HUES48 (cell line): ENCODE results near the gene TNK2.
"Not testable (repeated sequence)": the region's sequence is repeated elsewhere in the genome, so short reads cannot be mapped to it uniquely, and the experiment has no call there.

Experiments used
- H3K27ac ChIP-seq: one replicate; pipeline ENCODE4 v1.7.0; 2013; ENCODE audit warnings: low read depth, low read length, inconsistent platforms
- H3K27me3 ChIP-seq: 2 replicates; pipeline ENCODE4 v1.6.1; 2013; ENCODE audit warnings: mild to moderate bottlenecking, low read length; ENCODE audit not compliant: control insufficient read depth, insufficient read depth
- H3K36me3 ChIP-seq: 2 replicates; pipeline ENCODE4 v1.6.1; 2013; ENCODE audit warnings: low read length; ENCODE audit not compliant: control insufficient read depth, insufficient read depth
- H3K4me1 ChIP-seq: 2 replicates; pipeline ENCODE4 v1.6.1; 2013; ENCODE audit warnings: mild to moderate bottlenecking, low read length; ENCODE audit not compliant: control insufficient read depth, insufficient read depth
- H3K4me3 ChIP-seq: 2 replicates; pipeline ENCODE4 v1.5.1; 2013; ENCODE audit warnings: mild to moderate bottlenecking, low read depth, low read length
- H3K9ac ChIP-seq: 2 replicates; pipeline ENCODE4 v1.6.1; 2013; ENCODE audit warnings: mild to moderate bottlenecking, low read depth, low read length, moderate library complexity
- H3K9me3 ChIP-seq: 2 replicates; pipeline ENCODE4 v1.6.1; 2013; ENCODE audit warnings: low read length; ENCODE audit not compliant: control insufficient read depth, insufficient read depth

Gene TNK2

GRCh38 chr3:195941265-195941815, 33.0 kb upstream of the TNK2 start:
- not testable (repeated sequence) for H3K36me3 ChIP-seq

DNA sequence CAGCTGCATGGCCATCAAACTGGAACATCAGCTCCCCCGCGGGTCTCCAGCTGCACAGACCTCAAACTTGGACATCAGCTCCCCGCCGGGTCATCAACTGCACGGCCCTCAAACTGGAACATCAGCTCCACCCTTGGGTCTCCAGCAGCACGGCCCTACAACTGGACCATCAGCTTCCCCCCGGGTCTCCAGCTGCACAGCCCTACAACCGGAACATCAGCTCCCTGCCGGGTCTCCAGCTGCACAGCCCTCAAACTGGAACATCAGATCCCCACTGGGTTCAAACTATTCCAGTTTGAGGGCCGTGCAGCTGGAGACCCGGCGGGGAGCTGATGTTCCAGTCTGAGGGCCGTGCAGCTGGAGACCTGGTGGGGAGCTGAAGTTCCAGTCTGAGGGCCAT, 32.5 kb upstream of the TNK2 start:
- not testable (repeated sequence) for H3K4me1 ChIP-seq, H3K27me3 ChIP-seq, H3K4me3 ChIP-seq, H3K36me3 ChIP-seq, H3K27ac ChIP-seq, H3K9ac ChIP-seq
- peaks cover 17% of the 10 kb centered on the region for H3K9me3 ChIP-seq

More at GRCh38 chr3:195941265-195941815, 33.0 kb upstream of the TNK2 start:
- peaks cover 17% of the 10 kb centered on the region for H3K9me3 ChIP-seq
- not testable (repeated sequence) for H3K27me3 ChIP-seq, H3K4me1 ChIP-seq, H3K9ac ChIP-seq, H3K27ac ChIP-seq, H3K4me3 ChIP-seq

GRCh38 chr3:195939526-195940470, 31.4 kb upstream of the TNK2 start:
- not testable (repeated sequence) for H3K4me3 ChIP-seq, H3K27ac ChIP-seq, H3K27me3 ChIP-seq, H3K36me3 ChIP-seq, H3K4me1 ChIP-seq, H3K9ac ChIP-seq
- H3K9me3 ChIP-seq: peaks cover 17% of the 10 kb centered on the region

DNA sequence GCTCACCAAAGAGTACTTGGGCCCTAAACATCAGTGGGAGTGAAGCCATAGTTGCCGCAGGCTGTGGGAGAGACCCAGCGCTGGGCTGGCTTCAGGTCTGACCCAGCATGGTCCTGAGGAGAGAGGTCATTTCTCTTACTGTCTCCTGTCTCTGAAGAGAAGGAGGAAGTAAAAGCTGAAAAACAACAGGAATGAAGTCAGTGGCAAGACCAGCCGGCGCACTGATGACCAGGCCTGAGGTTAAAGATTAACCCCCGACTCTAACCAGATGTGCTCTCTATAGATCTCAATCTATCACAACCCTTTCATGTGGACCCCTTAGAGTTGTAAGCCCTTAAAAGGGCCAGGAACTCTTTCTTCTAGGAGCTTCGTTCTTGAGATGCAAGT, 24.7 kb upstream of the TNK2 start:
- H3K4me3 ChIP-seq, H3K36me3 ChIP-seq, H3K27ac ChIP-seq, H3K9ac ChIP-seq, H3K27me3 ChIP-seq, H3K9me3 ChIP-seq, H3K4me1 ChIP-seq: not testable (repeated sequence)

DNA sequence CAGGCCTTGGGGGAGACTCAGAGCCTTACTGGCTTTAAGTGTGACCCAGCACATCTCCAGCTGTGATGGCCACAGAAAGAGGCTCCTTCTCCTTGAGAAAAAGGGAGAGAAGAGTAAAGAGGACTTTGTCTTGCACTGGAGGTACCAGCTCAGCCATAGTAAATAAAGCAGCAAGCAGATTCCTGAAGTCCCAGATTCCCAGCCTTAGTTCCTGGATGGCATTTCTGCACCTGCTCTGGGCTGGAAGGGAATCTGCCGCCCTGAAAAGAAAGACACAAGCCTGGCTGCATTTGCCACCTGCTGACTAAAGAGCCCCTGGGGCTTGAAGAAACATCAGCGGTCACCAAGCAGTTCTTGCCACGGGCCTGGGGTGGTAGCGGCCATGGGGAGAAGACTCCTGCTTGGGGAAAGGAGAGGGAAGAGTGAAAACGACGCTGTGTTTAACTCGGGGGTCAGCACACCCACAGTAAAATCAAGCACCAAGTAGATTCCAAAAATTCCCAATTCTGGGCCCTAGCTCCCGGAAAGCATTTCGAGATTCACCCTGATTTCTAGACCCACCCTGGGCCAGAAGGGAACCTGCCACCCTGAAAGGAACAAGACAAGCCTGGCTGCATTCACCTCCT, 24.2 kb upstream of the TNK2 start:
- Histone ChIP-seq H3K27ac (no peak overlapping the region), H3K4me3 (no peak overlapping the region), H3K9ac (no peak overlapping the region), H3K36me3 (no peaks in the 10 kb centered on the region), H3K27me3 (no peaks in the 10 kb centered on the region), H3K9me3 (0 out of 2 replicates have a peak, but pooled peaks cover 4% of the 10 kb centered on the region), H3K4me1 (peaks cover 4% of the 10 kb centered on the region)

- H3K27me3 ChIP-seq: no peaks in the 10 kb centered on the region
- H3K4me1 ChIP-seq: peaks cover 4% of the 10 kb centered on the region
- no peak overlapping the region for H3K27ac ChIP-seq
- H3K4me3 ChIP-seq: no peak overlapping the region
- no peaks in the 10 kb centered on the region for H3K36me3 ChIP-seq
- H3K9me3 ChIP-seq: 0 out of 2 replicates have a peak, but pooled peaks cover 4% of the 10 kb centered on the region
- H3K9ac ChIP-seq: no peak overlapping the region
These were observed 23.4 kb upstream of the TNK2 start for GRCh38 chr3:195931582-195932273.

GRCh38 chr3:195929452-195929851, 21.1 kb upstream of the TNK2 start:
- H3K36me3 ChIP-seq: no peaks in the 10 kb centered on the region
- no peak overlapping the region for H3K9ac ChIP-seq
- H3K27me3 ChIP-seq: no peaks in the 10 kb centered on the region; the same call in 1 of the 2 replicates
- H3K27ac ChIP-seq: no peak overlapping the region
- peaks cover 4% of the 10 kb centered on the region for H3K4me1 ChIP-seq
- H3K4me3 ChIP-seq: no peak overlapping the region
- H3K9me3 ChIP-seq: 0 out of 2 replicates have a peak, but pooled peaks cover 4% of the 10 kb centered on the region

- H3K27me3 ChIP-seq: no peaks in the 10 kb centered on the region; the same call in 1 of the 2 replicates
- H3K36me3 ChIP-seq: no peaks in the 10 kb centered on the region
- 0 out of 2 replicates have a peak, but pooled peaks cover 4% of the 10 kb centered on the region for H3K4me1 ChIP-seq
- H3K27ac ChIP-seq: no peak overlapping the region
- no peaks in the 10 kb centered on the region for H3K9me3 ChIP-seq
- no peak overlapping the region for H3K9ac ChIP-seq
- no peak overlapping the region for H3K4me3 ChIP-seq
These were observed 13.0 kb upstream of the TNK2 start for GRCh38 chr3:195921334-195921791.

DNA sequence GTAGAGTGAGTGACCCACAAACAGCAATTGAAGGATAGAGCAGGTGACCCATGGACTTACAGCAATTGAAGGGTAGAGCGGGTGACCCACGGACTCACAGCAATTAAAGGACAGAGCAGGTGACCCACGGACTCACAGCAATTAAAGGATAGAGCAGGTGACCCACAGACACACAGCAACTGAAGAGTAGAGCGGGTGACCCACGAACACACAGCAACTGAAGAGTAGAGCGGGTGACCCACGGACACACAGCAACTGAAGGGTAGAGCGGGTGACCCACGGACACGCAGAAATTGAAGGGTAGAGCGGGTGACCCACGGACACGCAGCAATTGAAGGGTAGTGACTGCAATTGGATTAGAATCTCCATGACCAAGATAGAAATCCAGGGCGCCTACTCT, 9.8 kb upstream of the TNK2 start:
- H3K9ac ChIP-seq: no peak overlapping the region
- H3K27me3 ChIP-seq: no peaks in the 10 kb centered on the region
- H3K4me3 ChIP-seq: no peak overlapping the region
- peaks cover 10% of the 10 kb centered on the region for H3K4me1 ChIP-seq
- no peak overlapping the region for H3K27ac ChIP-seq
- no peaks in the 10 kb centered on the region for H3K36me3 ChIP-seq
- H3K9me3 ChIP-seq: no peaks in the 10 kb centered on the region

- Histone ChIP-seq H3K4me1 (peaks cover 10% of the 10 kb centered on the region), H3K9ac (no peak overlapping the region), H3K36me3 (no peaks in the 10 kb centered on the region)
These were observed 8.6 kb upstream of the TNK2 start for GRCh38 chr3:195916991-195917390.

More at GRCh38 chr3:195916991-195917390, 8.6 kb upstream of the TNK2 start:
- Histone ChIP-seq H3K4me3 (no peak overlapping the region), H3K9me3 (no peaks in the 10 kb centered on the region), H3K27ac (no peak overlapping the region), H3K27me3 (no peaks in the 10 kb centered on the region)
